ENCODE data around the gene VPS25.

The VPS25 gene

GRCh38 chr17:42796066-42796758, 23.0 kb downstream of the VPS25 start:
- no peak for DNase-seq

- DNase-seq, result no peak
Measured at GRCh38 chr17:42797067-42798007, 24.1 kb downstream of the VPS25 start.

- DNase-seq, result no peak
Measured at GRCh38 chr17:42798011-42798382, 24.7 kb downstream of the VPS25 start.

GRCh38 chr17:42798383-42799380, 25.4 kb downstream of the VPS25 start, which contains the start of the genes CNTD1 and COA3:
Gene CNTD1 (plus strand): TSS chr17:42798861. CDS start chr17:42799068, 207 bp downstream.
Gene COA3 (minus strand): TSS chr17:42798704. CDS start chr17:42798681, 23 bp downstream.
- DNase-seq, result peak; percentile 77

GRCh38 chr17:42803074-42803883, 30.0 kb downstream of the VPS25 start:
- no peak for DNase-seq

- no peak for DNase-seq
Measured at GRCh38 chr17:42804918-42805367, 31.7 kb downstream of the VPS25 start.

- no peak for DNase-seq
Measured at GRCh38 chr17:42806249-42806648, 33.0 kb downstream of the VPS25 start.

GRCh38 chr17:42809250-42809649, 36.0 kb downstream of the VPS25 start:
- DNase-seq, result no peak

- DNase-seq, result no peak
Measured at GRCh38 chr17:42814633-42815399, 41.6 kb downstream of the VPS25 start.

- no peak for DNase-seq
Measured at GRCh38 chr17:42817866-42818265, 44.6 kb downstream of the VPS25 start.

- DNase-seq, result no peak
Measured at GRCh38 chr17:42818379-42818778, 45.1 kb downstream of the VPS25 start.

- DNase-seq, result peak; percentile 72
Measured at GRCh38 chr17:42819939-42820535, 46.8 kb downstream of the VPS25 start.

GRCh38 chr17:42821176-42821575, 47.9 kb downstream of the VPS25 start:
- DNase-seq, result no peak

- no peak for DNase-seq
Measured at GRCh38 chr17:42827472-42827871, 54.2 kb downstream of the VPS25 start.
